H1 (cell line): ENCODE results near the gene RSF1. TPM values are rescaled to one million over a fixed set of nuclear protein-coding genes. Genes with fewer than 3 reads are reported as not detected.

Source experiments
- CTCF ChIA-PET: fragments of 300-600 bp; sonication (Branson Sonifier 250); formaldehyde crosslinking; loops from one replicate; lab custom pipeline; 2021; ENCODE audit not compliant: partially characterized antibody; lab: Charles Lee
- POLR2A ChIA-PET: fragments of 300-600 bp; sonication (Branson Sonifier 250); formaldehyde crosslinking; loops from one replicate; lab custom pipeline; 2021; ENCODE audit warnings: inconsistent platforms; ENCODE audit not compliant: partially characterized antibody; lab: Charles Lee
- DNase-seq, 2 experiments: peaks; one replicate each; pipeline versions ENCODE4 v3.0.0 to v3.0.0-alpha.2; 2010 to 2022; ENCODE audit warnings: low spot score in 2 of 2, low read depth in 1 of 2, mixed read lengths in 1 of 2
- FAIRE-seq: peaks from 2 replicates; lab custom pipeline; 2011; peaks lifted over from hg19 to GRCh38; lab: Jason Lieb, UNC
- H2AFZ ChIP-seq: 2 replicates; pipeline ENCODE4 v1.8.1; 2012; ENCODE audit warnings: low read length, inconsistent platforms
- H2AK5ac ChIP-seq: 2 replicates; pipeline ENCODE4 v1.6.1; 2013; ENCODE audit warnings: low read depth, low read length
- H2BK120ac ChIP-seq: replicated peaks from 2 replicates; pipeline ENCODE3; 2013; ENCODE audit warnings: low read depth, low read length, inconsistent platforms
- H2BK12ac ChIP-seq: 2 replicates; pipeline ENCODE4 v1.6.1; 2013; ENCODE audit warnings: low read depth, low read length
- H2BK15ac ChIP-seq: 2 replicates; pipeline ENCODE4 v1.6.1; 2013; ENCODE audit warnings: low read length
- H2BK20ac ChIP-seq: 2 replicates; pipeline ENCODE4 v1.6.1; 2013; ENCODE audit warnings: low read length
- H2BK5ac ChIP-seq: 2 replicates; pipeline ENCODE4 v1.6.1; 2013; ENCODE audit warnings: low read depth, low read length
- H3K14ac ChIP-seq: 2 replicates; pipeline ENCODE4 v1.6.1; 2013; ENCODE audit warnings: inconsistent platforms; ENCODE audit not compliant: insufficient read length
- H3K18ac ChIP-seq: 2 replicates; pipeline ENCODE4 v1.6.1; 2013; ENCODE audit warnings: low read length; ENCODE audit errors: extremely low read depth
- H3K23ac ChIP-seq: 2 replicates; pipeline ENCODE4 v1.6.1; 2013; ENCODE audit warnings: inconsistent platforms; ENCODE audit not compliant: insufficient read length
- H3K23me2 ChIP-seq: 2 replicates; pipeline ENCODE4 v1.6.1; 2013; ENCODE audit warnings: low read depth, low read length
- H3K27ac ChIP-seq: 2 replicates; pipeline ENCODE4 v1.6.1; 2011; ENCODE audit warnings: low read depth, low read length, inconsistent platforms
- H3K27me3 ChIP-seq, 4 experiments: replicated peaks in 1 of 4; 1 replicate in 1 of 4; 2 replicates in 3 of 4; pipeline versions ENCODE4 v1.6.1 to v1.8.1; 2011 to 2013; ENCODE audit warnings: low read length in 3 of 4, mild to moderate bottlenecking in 3 of 4, inconsistent platforms in 2 of 4, mixed read lengths in 2 of 4, moderate library complexity in 1 of 4; ENCODE audit not compliant: control insufficient read depth in 3 of 4, insufficient read depth in 3 of 4; ENCODE audit errors: extremely low read depth in 1 of 4
- H3K36me3 ChIP-seq, 4 experiments: 2 replicates each; pipeline versions ENCODE4 v1.6.1 to v1.8.1; 2011 to 2013; ENCODE audit warnings: mild to moderate bottlenecking in 4 of 4, low read length in 3 of 4, moderate library complexity in 2 of 4, control low read depth in 1 of 4, inconsistent platforms in 1 of 4; ENCODE audit not compliant: insufficient read depth in 4 of 4, control insufficient read depth in 2 of 4
- H3K4ac ChIP-seq: replicated peaks from 2 replicates; pipeline ENCODE3; 2013; ENCODE audit warnings: low read length, low read depth, mixed read lengths, inconsistent platforms; ENCODE audit not compliant: insufficient read length
- H3K4me1 ChIP-seq, 4 experiments: replicated peaks in 1 of 4; 1 replicate in 1 of 4; 2 replicates in 3 of 4; pipeline versions ENCODE4 v1.6.1 to v1.8.1; 2011 to 2013; ENCODE audit warnings: low read length in 3 of 4, inconsistent platforms in 2 of 4, mixed read lengths in 1 of 4; ENCODE audit not compliant: insufficient read depth in 4 of 4, control insufficient read depth in 3 of 4
- H3K4me2 ChIP-seq, 2 experiments: 2 replicates each; pipeline versions ENCODE4 v1.6.1 to v1.8.1; 2011 to 2013; ENCODE audit warnings: low read depth in 2 of 2, low read length in 2 of 2, control low read depth in 1 of 2, inconsistent platforms in 1 of 2, mild to moderate bottlenecking in 1 of 2; ENCODE audit not compliant: insufficient read depth in 1 of 2
- H3K4me3 ChIP-seq, 4 experiments: fragments of 200-600, 300-600 bp in 1 of 4; sonication (generic), shearing (Covaris generic), sonication (Bioruptor Twin) in 1 of 4; 2 replicates each; pipeline versions ENCODE4 v1.5.1 to v1.8.1; 2011 to 2016; ENCODE audit warnings: low read length in 4 of 4, low read depth in 3 of 4, control low read depth in 2 of 4, inconsistent platforms in 2 of 4, mild to moderate bottlenecking in 2 of 4, mixed read lengths in 1 of 4, moderate library complexity in 1 of 4; ENCODE audit not compliant: insufficient read depth in 2 of 4; ENCODE audit errors: extremely low read depth in 1 of 4
- H3K56ac ChIP-seq: replicated peaks from 2 replicates; pipeline ENCODE3; 2013; ENCODE audit warnings: low read depth, mild to moderate bottlenecking, mixed read lengths, low read length, inconsistent platforms; ENCODE audit not compliant: insufficient read length
- H3K79me1 ChIP-seq: 2 replicates; pipeline ENCODE4 v1.6.1; 2013; ENCODE audit warnings: low read depth, low read length, control low read depth
- H3K79me2 ChIP-seq, 2 experiments: 2 replicates each; pipeline versions ENCODE4 v1.6.1 to v1.8.1; 2012 to 2013; ENCODE audit warnings: low read length in 2 of 2, mild to moderate bottlenecking in 2 of 2, inconsistent platforms in 1 of 2; ENCODE audit not compliant: insufficient read depth in 2 of 2, control insufficient read depth in 1 of 2
- H3K9ac ChIP-seq, 4 experiments: replicated peaks in 1 of 4; 1 replicate in 1 of 4; 2 replicates in 3 of 4; pipeline versions ENCODE4 v1.6.1 to v1.8.1; 2011 to 2013; ENCODE audit warnings: low read depth in 3 of 4, low read length in 3 of 4, control low read depth in 2 of 4, mild to moderate bottlenecking in 2 of 4, moderate library complexity in 2 of 4, inconsistent platforms in 1 of 4; ENCODE audit errors: extremely low read depth in 1 of 4
- H3K9me3 ChIP-seq, 2 experiments: 2 replicates each; pipeline versions ENCODE4 v1.6.1 to v1.8.1; 2012 to 2013; ENCODE audit warnings: mild to moderate bottlenecking in 2 of 2, moderate library complexity in 2 of 2, control low read depth in 1 of 2, inconsistent platforms in 1 of 2, low read depth in 1 of 2, low read length in 1 of 2, mixed read lengths in 1 of 2; ENCODE audit not compliant: insufficient read depth in 2 of 2
- H4K20me1 ChIP-seq, 2 experiments: replicated peaks in 1 of 2; 2 replicates each; pipeline versions ENCODE3 to v1.8.1; 2011 to 2013; ENCODE audit warnings: inconsistent platforms in 2 of 2, low read length in 2 of 2, mild to moderate bottlenecking in 1 of 2; ENCODE audit not compliant: insufficient read depth in 2 of 2, control insufficient read depth in 1 of 2
- H4K5ac ChIP-seq: 2 replicates; pipeline ENCODE4 v1.6.1; 2013; ENCODE audit warnings: low read length, low read depth, mixed read lengths, inconsistent platforms; ENCODE audit not compliant: insufficient read length
- H4K8ac ChIP-seq: 2 replicates; pipeline ENCODE4 v1.8.0; 2013; ENCODE audit warnings: mild to moderate bottlenecking, moderate library complexity, low read length, inconsistent platforms; ENCODE audit not compliant: insufficient read depth; ENCODE audit errors: extremely low read depth
- H4K91ac ChIP-seq: replicated peaks from 2 replicates; pipeline ENCODE3; 2013; ENCODE audit warnings: low read length, mixed read lengths, inconsistent platforms; ENCODE audit not compliant: insufficient read length
- BCL11A ChIP-seq, 2 experiments: IDR thresholded peaks; one replicate each; pipeline ENCODE4 v1.6.1; 2011; ENCODE audit warnings: low read depth in 2 of 2, low read length in 2 of 2, mild to moderate bottlenecking in 2 of 2
- CHD1 ChIP-seq: IDR thresholded peaks from 2 replicates; pipeline ENCODE4 v1.6.1; 2012; ENCODE audit warnings: low read depth, low read length, improper control_type of control experiment
- CHD2 ChIP-seq: IDR thresholded peaks from 2 replicates; pipeline ENCODE4 v1.6.1; 2012; ENCODE audit warnings: low read length, improper control_type of control experiment
- CTBP2 ChIP-seq: IDR thresholded peaks from 2 replicates; pipeline ENCODE4 v1.7.0; 2011; ENCODE audit warnings: borderline replicate concordance, mild to moderate bottlenecking, moderate library complexity, mixed read lengths, low read length; ENCODE audit not compliant: insufficient read depth, insufficient read length
- FOSL1 ChIP-seq: IDR thresholded peaks from 2 replicates; pipeline ENCODE4 v1.6.1; 2011; ENCODE audit warnings: mild to moderate bottlenecking, low read depth, low read length, moderate library complexity; ENCODE audit not compliant: insufficient read depth
- KDM1A ChIP-seq: fragments of 200-600, 300-600 bp; sonication (generic); IDR thresholded peaks from 2 replicates; pipeline ENCODE4 v1.7.1; 2016; ENCODE audit warnings: mild to moderate bottlenecking, low read length, borderline replicate concordance
- MAFK ChIP-seq: IDR thresholded peaks from 2 replicates; pipeline ENCODE4 v1.6.1; 2012; ENCODE audit warnings: low read depth, mild to moderate bottlenecking, improper control_type of control experiment, low read length
- NRF1 ChIP-seq: IDR thresholded peaks from 2 replicates; pipeline ENCODE4 v1.6.1; 2011; ENCODE audit warnings: mild to moderate bottlenecking, low read depth, low read length, improper control_type of control experiment
- POLR2A ChIP-seq, 2 experiments: IDR thresholded peaks; 1 replicate in 1 of 2; 2 replicates in 1 of 2; pipeline ENCODE4 v1.6.1; 2011; ENCODE audit warnings: low read depth in 2 of 2, low read length in 2 of 2, mild to moderate bottlenecking in 2 of 2; ENCODE audit errors: control extremely low read depth in 1 of 2
- RFX5 ChIP-seq: IDR thresholded peaks from 2 replicates; pipeline ENCODE4 v1.6.1; 2011; ENCODE audit warnings: low read depth, low read length, improper control_type of control experiment, borderline replicate concordance
- SAP30 ChIP-seq: fragments of 300-600 bp; sonication (generic); IDR thresholded peaks from 2 replicates; pipeline ENCODE4 v1.7.1; 2012; ENCODE audit warnings: low read length, moderate library complexity, mild to moderate bottlenecking, inconsistent platforms; ENCODE audit not compliant: insufficient read depth, insufficient replicate concordance
- SIX5 ChIP-seq: IDR thresholded peaks from 2 replicates; pipeline ENCODE4 v1.6.1; 2011; ENCODE audit warnings: mild to moderate bottlenecking, low read depth, low read length
- SRF ChIP-seq: IDR thresholded peaks from 2 replicates; pipeline ENCODE4 v1.6.1; 2011; ENCODE audit warnings: mild to moderate bottlenecking, low read depth, low read length, moderate library complexity
- TAF7 ChIP-seq: optimal IDR thresholded peaks from 2 replicates; pipeline ENCODE3; 2011; ENCODE audit warnings: low read depth, mild to moderate bottlenecking, inconsistent platforms, low read length, moderate library complexity, borderline replicate concordance
- YY1 ChIP-seq: IDR thresholded peaks from 2 replicates; pipeline ENCODE4 v1.6.1; 2011; ENCODE audit warnings: low read depth, mild to moderate bottlenecking, low read length
- ZNF274 ChIP-seq: IDR thresholded peaks from 2 replicates; pipeline ENCODE4 v1.7.0; 2012; ENCODE audit warnings: low read length, borderline replicate concordance; ENCODE audit errors: extremely low read depth
- WGBS, 2 experiments: shearing (Covaris generic) in 1 of 2; methylation state at CpG; one replicate each; pipeline versions ENCODE4 v1.1.6 to v1.1.7; 2013 to 2015; ENCODE audit warnings: low lambda C conversion rate in 2 of 2, mixed read lengths in 2 of 2, inconsistent platforms in 1 of 2, low coverage in 1 of 2, missing lambda C conversion rate in 1 of 2; ENCODE audit not compliant: insufficient replicate concordance in 2 of 2, insufficient coverage in 1 of 2, insufficient read length in 1 of 2; ENCODE audit errors: extremely low coverage in 1 of 2, missing lambda C conversion rate in 1 of 2; 5-methylcytosine and 5-hydroxymethylcytosine counted together
- polyA plus RNA-seq, 7 experiments: library from polyadenylated mRNA; depleted of rRNA in 3 of 7; stranded (reverse) in 5 of 7; unstranded in 2 of 7; fragments of >200 nt in 5 of 7; fragments of 200-250 nt in 2 of 7; gene quantifications; 1 replicate in 5 of 7; 2 replicates in 1 of 7; 4 replicates in 1 of 7; pipeline versions ENCODE4 v1.2.1 to v1.2.3, GENCODE V29; 2011 to 2013; ENCODE audit warnings: missing spikeins in 2 of 7, mixed read lengths in 2 of 7
- total RNA-seq: library from RNA; stranded (reverse); fragmentation: NEBNext Ultra II Directional; extraction: Animal tissue kit (Norgen Biotek cat#: 25700); gene quantifications from 2 replicates; pipeline ENCODE4 v1.2.1, GENCODE V29; 2021

The RSF1 gene
- total and polyA plus RNA-seq, 2 of the 8 experiments (the other 6 are each of a cell fraction or from before 2014, with no cell fraction given), result 17.8 to 87.9 TPM

DNA sequence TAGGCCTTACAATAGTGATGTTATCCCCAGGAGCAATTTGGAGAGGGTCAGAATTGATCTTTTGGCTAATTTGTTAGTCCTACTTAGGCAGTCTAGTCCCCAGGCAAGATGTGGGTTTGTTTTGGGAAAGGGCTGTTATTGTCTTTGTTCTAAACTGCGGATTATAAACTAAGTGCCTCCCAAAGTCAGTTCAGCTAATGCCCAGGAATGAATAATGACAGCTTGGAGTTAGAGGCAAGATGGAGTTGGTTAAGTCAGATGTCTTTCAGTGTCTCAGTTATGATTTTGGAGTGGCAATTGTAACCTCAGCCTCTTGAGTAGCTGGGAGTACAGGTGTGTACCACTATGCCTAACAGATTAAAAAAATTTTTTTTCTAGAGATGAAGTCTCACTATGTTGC lies 175.6 kb downstream of the RSF1 start:
- no peaks in the 10 kb centered on the region for H3K79me2 ChIP-seq
- no peak overlapping the region for H2BK20ac ChIP-seq
- no peaks in the 10 kb centered on the region for H3K23me2 ChIP-seq
- ChIA-PET CTCF (interaction anchor here (1.4 kb wide), 1 partner anchor 9 kb away, joined by 3 read pairs; no protein-coding TSS in a partner anchor), POLR2A (interaction anchor here (1.0 kb wide), 1 partner anchor 9 kb away, joined by 4 read pairs; no protein-coding TSS in a partner anchor)
- no peak overlapping the region for H2BK15ac ChIP-seq
- no peak overlapping the region for H3K56ac ChIP-seq
- H3K4ac ChIP-seq, result no peak overlapping the region
- H3K27me3 ChIP-seq, result no peaks in the 10 kb centered on the region
- H4K8ac ChIP-seq, result no peak overlapping the region
- no peak overlapping the region for H4K91ac ChIP-seq
- H4K20me1 ChIP-seq, result no peaks in the 10 kb centered on the region
- H3K9me3 ChIP-seq, result no peaks in the 10 kb centered on the region
- no peak overlapping the region for H2BK12ac ChIP-seq
- H3K36me3 ChIP-seq, result no peaks in the 10 kb centered on the region
- no peak overlapping the region for H2BK120ac ChIP-seq
- H3K23ac ChIP-seq, result no peak overlapping the region
- no peak overlapping the region for H3K9ac ChIP-seq
- no peak for DNase-seq
- no peak overlapping the region for H3K14ac ChIP-seq
- H3K4me2 ChIP-seq, result no peak overlapping the region
- 100% methylated on average over 1 of the region's 1 CpG; no CpG with 5 or more reads in 1 of the 2 experiments for WGBS, 2 experiments
- H3K4me1 ChIP-seq, result no peaks in the 10 kb centered on the region
- H3K27ac ChIP-seq, result no peak overlapping the region
- H2AK5ac ChIP-seq, result no peak overlapping the region
- no peak overlapping the region for H3K18ac ChIP-seq
- no peaks in the 10 kb centered on the region for H3K79me1 ChIP-seq
- no peak overlapping the region for H2BK5ac ChIP-seq
- H2AFZ ChIP-seq, result no peak overlapping the region
- no peak for FAIRE-seq
- H4K5ac ChIP-seq, result no peak overlapping the region
- H3K4me3 ChIP-seq, result no peak overlapping the region
- TF ChIP-seq TAF7, result no peak
- TF ChIP-seq FOSL1, result no peak
- no peak for TF ChIP-seq CHD1
- no peak for TF ChIP-seq BCL11A (IDR thresholded peaks at IDR 0.05; ENCODE audit: low read depth in 2 of 2, low read length in 2 of 2)
- TF ChIP-seq YY1, result no peak
- no peak for TF ChIP-seq CHD2
- no peak for TF ChIP-seq CTBP2
- no peak for TF ChIP-seq MAFK
- TF ChIP-seq SAP30, result no peak
- no peak for TF ChIP-seq RFX5
- TF ChIP-seq KDM1A, result no peak
- TF ChIP-seq ZNF274, result no peak
- no peak for TF ChIP-seq SRF
- TF ChIP-seq SIX5, result no peak
- no peak for TF ChIP-seq NRF1
- TF ChIP-seq POLR2A (IDR thresholded peaks at IDR 0.05; ENCODE audit: control extremely low read depth in 1 of 2, low read depth in 2 of 2, low read length in 2 of 2), result no peak
